Lower lobe of right lung (tissue), 2 donors: ENCODE measurements around the gene DNMT3B. TPM values are rescaled to one million over a fixed set of nuclear protein-coding genes. Genes with fewer than 3 reads are reported as not detected.
"Not testable (repeated sequence)": the region's sequence is repeated elsewhere in the genome, so short reads cannot be mapped to it uniquely, and the experiment has no call there.

Source experiments
- ATAC-seq, 2 donors: fragments of 200-7000 bp; cut with Tn5 transposase; one replicate each; pipeline ENCODE4 v1.9.1; 2020 to 2022; ENCODE audit warnings: mild to moderate bottlenecking in 2 of 2, moderate library complexity in 2 of 2
- DNase-seq: peaks from one replicate; pipeline ENCODE4 v3.0.0-alpha.2; 2020
- H3K27ac ChIP-seq: fragments of 200-600 bp; one replicate; pipeline ENCODE4 v1.8.0; 2022
- H3K27me3 ChIP-seq: fragments of 200-600 bp; one replicate; pipeline ENCODE4 v1.8.0; 2022; ENCODE audit warnings: low read depth
- H3K36me3 ChIP-seq: fragments of 200-600 bp; one replicate; pipeline ENCODE4 v1.8.0; 2022; ENCODE audit warnings: mild to moderate bottlenecking
- H3K4me1 ChIP-seq: fragments of 200-600 bp; one replicate; pipeline ENCODE4 v1.8.0; 2022
- H3K4me3 ChIP-seq: fragments of 200-600 bp; one replicate; pipeline ENCODE4 v1.8.0; 2022; ENCODE audit warnings: mild to moderate bottlenecking
- H3K9me3 ChIP-seq: fragments of 200-600 bp; one replicate; pipeline ENCODE4 v1.8.0; 2022
- CTCF ChIP-seq: fragments of 200-600 bp; IDR thresholded peaks from one replicate; pipeline ENCODE4 v1.8.0; 2022; ENCODE audit warnings: antibody characterized with exemption, mild to moderate bottlenecking
- intact Hi-C: fragments of 100-400 bp; cut with DNase I; formaldehyde crosslinking; loops from one replicate; pipeline ENCODE4 v1.11.0; 2022
- total RNA-seq: library from RNA; stranded (reverse); fragmentation: NEBNext Ultra II Directional; extraction: Animal tissue kit (Norgen Biotek cat#: 25700); gene quantifications from one replicate; pipeline ENCODE4 v1.2.1, GENCODE V29; 2021
- donor health status: DM: no; HTN: yes; CAD: no; lungs with severe emphysema.

The DNMT3B gene
- total RNA-seq, 1 donor from 2014 or later, result 1.1 TPM

- DNase-seq, result no peak
- ATAC-seq, result no peak
- H3K36me3 ChIP-seq, result no peaks in the 10 kb centered on the region
- no peaks in the 10 kb centered on the region for H3K9me3 ChIP-seq
- intact Hi-C loops, result no loop called here
- H3K4me3 ChIP-seq, result no peak overlapping the region
- no peak for TF ChIP-seq CTCF
- no peaks in the 10 kb centered on the region for H3K4me1 ChIP-seq
- no peak overlapping the region for H3K27ac ChIP-seq
- no peaks in the 10 kb centered on the region for H3K27me3 ChIP-seq
These were observed 6.0 kb upstream of the DNMT3B start for GRCh38 chr20:32756156-32756555.

GRCh38 chr20:32761417-32761830 is 761 bp upstream of the DNMT3B start:
- Histone ChIP-seq H3K36me3 (no peaks in the 10 kb centered on the region), H3K4me3 (peak overlapping the region; percentile 78), H3K9me3 (no peaks in the 10 kb centered on the region), H3K4me1 (peaks cover 17% of the 10 kb centered on the region), H3K27me3 (no peaks in the 10 kb centered on the region), H3K27ac (no peak overlapping the region)
- DNase-seq (no peak), ATAC-seq (no peak)
- intact Hi-C loops, result no loop called here
- TF ChIP-seq CTCF, result no peak

GRCh38 chr20:32762754-32763201 is 593 bp downstream of the DNMT3B start:
- no peaks in the 10 kb centered on the region for H3K27me3 ChIP-seq
- peak overlapping the region; percentile 78 for H3K4me3 ChIP-seq
- H3K4me1 ChIP-seq, result peaks cover 17% of the 10 kb centered on the region
- no peaks in the 10 kb centered on the region for H3K36me3 ChIP-seq
- no peak overlapping the region for H3K27ac ChIP-seq
- peak; percentile 22 to 24 for ATAC-seq
- DNase-seq, result no peak
- no peaks in the 10 kb centered on the region for H3K9me3 ChIP-seq
- TF ChIP-seq CTCF, result no peak
- intact Hi-C loops, result no loop called here

- TF ChIP-seq CTCF, result no peak
- H3K4me3 ChIP-seq, result peak overlapping the region; percentile 78
- no peaks in the 10 kb centered on the region for H3K27me3 ChIP-seq
- intact Hi-C loops, result no loop called here
- DNase-seq (no peak), ATAC-seq (peak; percentile 42 to 46)
- H3K9me3 ChIP-seq, result no peaks in the 10 kb centered on the region
- H3K27ac ChIP-seq, result no peak overlapping the region
- peaks cover 17% of the 10 kb centered on the region for H3K4me1 ChIP-seq
- H3K36me3 ChIP-seq, result no peaks in the 10 kb centered on the region
These were observed 1.2 kb downstream of the DNMT3B start for GRCh38 chr20:32763202-32764004.

GRCh38 chr20:32764005-32764960 is 2.1 kb downstream of the DNMT3B start:
- Histone ChIP-seq H3K4me1 (peaks cover 17% of the 10 kb centered on the region), H3K36me3 (no peaks in the 10 kb centered on the region), H3K9me3 (no peaks in the 10 kb centered on the region), H3K4me3 (no peak overlapping the region), H3K27me3 (no peaks in the 10 kb centered on the region), H3K27ac (no peak overlapping the region)
- no peak for TF ChIP-seq CTCF
- DNase-seq (no peak), ATAC-seq (no peak)
- intact Hi-C loops, result no loop called here

- H3K27ac ChIP-seq, intact Hi-C loops, H3K36me3 ChIP-seq, H3K4me3 ChIP-seq, ATAC-seq, H3K27me3 ChIP-seq, DNase-seq, H3K9me3 ChIP-seq: not testable (repeated sequence)
- peaks cover 17% of the 10 kb centered on the region for H3K4me1 ChIP-seq
These were observed 3.2 kb downstream of the DNMT3B start for GRCh38 chr20:32765230-32765875.
